Measurements from ENCODE around the gene DPF3. TPM values are rescaled to one million over a fixed set of nuclear protein-coding genes. Genes with fewer than 3 reads are reported as not detected.

DPF3 gene
- total and polyA plus RNA-seq, 12 donors = 0.91 to 6.0 (median 2.9) TPM

- no peaks in the 10 kb centered on the region for H3K4me1 ChIP-seq (replicated peaks in 1 of 2)
- 90 to 100% (median 96%) methylated on average over 3 of the region's 3 CpGs for WGBS, 4 donors
- no peak overlapping the region for H3K4me3 ChIP-seq
- no peak overlapping the region for H3K27ac ChIP-seq
- H3K9me3 ChIP-seq (replicated peaks in 1 of 3) = peaks cover 0 to 7% (median 4%) of the 10 kb centered on the region in 3 donors
- H3K36me3 ChIP-seq (replicated peaks in 1 of 2) = no peaks in the 10 kb centered on the region
- DNase-seq = no peak
- intact Hi-C loops (cut with DNase I) = no loop called here
- no peaks in the 10 kb centered on the region for H3K27me3 ChIP-seq
- no peak for TF ChIP-seq CTCF (IDR thresholded peaks at IDR 0.05)
- TF ChIP-seq POLR2A (IDR thresholded peaks at IDR 0.05) = no peak
These were observed 127.6 kb downstream of the DPF3 start for GRCh38 chr14:72766296-72766695.

- DNase-seq = peak in 1 of 7 donors; percentile 29
- no peaks in the 10 kb centered on the region for H3K4me1 ChIP-seq (replicated peaks in 1 of 2)
- WGBS, 4 donors = 83 to 100% (median 96%) methylated on average over 1 of the region's 1 CpG
These were observed 130.0 kb downstream of the DPF3 start for GRCh38 chr14:72763892-72764291.

GRCh38 chr14:72759670-72760069, 134.2 kb downstream of the DPF3 start:
- no peak overlapping the region for H3K4me3 ChIP-seq
- no peak for TF ChIP-seq POLR2A (IDR thresholded peaks at IDR 0.05)
- TF ChIP-seq CTCF (IDR thresholded peaks at IDR 0.05) = no peak
- peaks cover 4 to 13% (median 8%) of the 10 kb centered on the region in 3 donors for H3K9me3 ChIP-seq (replicated peaks in 1 of 3)
- no peak for DNase-seq
- H3K36me3 ChIP-seq (replicated peaks in 1 of 2) = no peaks in the 10 kb centered on the region
- H3K27me3 ChIP-seq = no peaks in the 10 kb centered on the region
- intact Hi-C loops (cut with DNase I) = no loop called here
- H3K27ac ChIP-seq = no peak overlapping the region
- H3K4me1 ChIP-seq (replicated peaks in 1 of 2) = no peaks in the 10 kb centered on the region

More at GRCh38 chr14:72763892-72764291, 130.0 kb downstream of the DPF3 start:
- Histone ChIP-seq H3K27me3 (no peaks in the 10 kb centered on the region), H3K9me3 (replicated peaks in 1 of 3) (peaks cover 4 to 20% (median 8%) of the 10 kb centered on the region in 3 donors), H3K4me3 (no peak overlapping the region), H3K36me3 (replicated peaks in 1 of 2) (no peaks in the 10 kb centered on the region), H3K27ac (no peak overlapping the region)
- intact Hi-C loops (cut with DNase I) = no loop called here
- TF ChIP-seq POLR2A (IDR thresholded peaks at IDR 0.05) = no peak
- TF ChIP-seq CTCF (IDR thresholded peaks at IDR 0.05) = no peak

- peaks cover 4 to 13% (median 8%) of the 10 kb centered on the region in 3 donors for H3K9me3 ChIP-seq (replicated peaks in 1 of 3)
- DNase-seq = no peak
These were observed 134.9 kb downstream of the DPF3 start for GRCh38 chr14:72758993-72759392.

More at GRCh38 chr14:72758993-72759392, 134.9 kb downstream of the DPF3 start:
- no peak overlapping the region for H3K4me3 ChIP-seq
- no peaks in the 10 kb centered on the region for H3K4me1 ChIP-seq (replicated peaks in 1 of 2)
- no peaks in the 10 kb centered on the region for H3K27me3 ChIP-seq
- no peak overlapping the region for H3K27ac ChIP-seq
- intact Hi-C loops (cut with DNase I) = no loop called here
- TF ChIP-seq POLR2A (IDR thresholded peaks at IDR 0.05) (no peak), CTCF (IDR thresholded peaks at IDR 0.05) (no peak)
- H3K36me3 ChIP-seq (replicated peaks in 1 of 2) = no peaks in the 10 kb centered on the region

All from adrenal gland (tissue), 12 donors.